HG02571 (cell line): ENCODE data around the gene UPF2.
A peak's percentile ranks its signal among the peaks of the same experiment; 100 is the strongest.
"Not testable (repeated sequence)": the region's sequence is repeated elsewhere in the genome, so short reads cannot be mapped to it uniquely, and the experiment has no call there.

Source experiments
- ATAC-seq: cut with Tn5 transposase; IDR thresholded peaks from one replicate; pipeline ENCODE4 v1.9.1; 2021; ENCODE audit warnings: mild to moderate bottlenecking, moderate library complexity; ENCODE audit not compliant: unreplicated experiment

Gene UPF2, protein sequence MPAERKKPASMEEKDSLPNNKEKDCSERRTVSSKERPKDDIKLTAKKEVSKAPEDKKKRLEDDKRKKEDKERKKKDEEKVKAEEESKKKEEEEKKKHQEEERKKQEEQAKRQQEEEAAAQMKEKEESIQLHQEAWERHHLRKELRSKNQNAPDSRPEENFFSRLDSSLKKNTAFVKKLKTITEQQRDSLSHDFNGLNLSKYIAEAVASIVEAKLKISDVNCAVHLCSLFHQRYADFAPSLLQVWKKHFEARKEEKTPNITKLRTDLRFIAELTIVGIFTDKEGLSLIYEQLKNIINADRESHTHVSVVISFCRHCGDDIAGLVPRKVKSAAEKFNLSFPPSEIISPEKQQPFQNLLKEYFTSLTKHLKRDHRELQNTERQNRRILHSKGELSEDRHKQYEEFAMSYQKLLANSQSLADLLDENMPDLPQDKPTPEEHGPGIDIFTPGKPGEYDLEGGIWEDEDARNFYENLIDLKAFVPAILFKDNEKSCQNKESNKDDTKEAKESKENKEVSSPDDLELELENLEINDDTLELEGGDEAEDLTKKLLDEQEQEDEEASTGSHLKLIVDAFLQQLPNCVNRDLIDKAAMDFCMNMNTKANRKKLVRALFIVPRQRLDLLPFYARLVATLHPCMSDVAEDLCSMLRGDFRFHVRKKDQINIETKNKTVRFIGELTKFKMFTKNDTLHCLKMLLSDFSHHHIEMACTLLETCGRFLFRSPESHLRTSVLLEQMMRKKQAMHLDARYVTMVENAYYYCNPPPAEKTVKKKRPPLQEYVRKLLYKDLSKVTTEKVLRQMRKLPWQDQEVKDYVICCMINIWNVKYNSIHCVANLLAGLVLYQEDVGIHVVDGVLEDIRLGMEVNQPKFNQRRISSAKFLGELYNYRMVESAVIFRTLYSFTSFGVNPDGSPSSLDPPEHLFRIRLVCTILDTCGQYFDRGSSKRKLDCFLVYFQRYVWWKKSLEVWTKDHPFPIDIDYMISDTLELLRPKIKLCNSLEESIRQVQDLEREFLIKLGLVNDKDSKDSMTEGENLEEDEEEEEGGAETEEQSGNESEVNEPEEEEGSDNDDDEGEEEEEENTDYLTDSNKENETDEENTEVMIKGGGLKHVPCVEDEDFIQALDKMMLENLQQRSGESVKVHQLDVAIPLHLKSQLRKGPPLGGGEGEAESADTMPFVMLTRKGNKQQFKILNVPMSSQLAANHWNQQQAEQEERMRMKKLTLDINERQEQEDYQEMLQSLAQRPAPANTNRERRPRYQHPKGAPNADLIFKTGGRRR

DNA sequence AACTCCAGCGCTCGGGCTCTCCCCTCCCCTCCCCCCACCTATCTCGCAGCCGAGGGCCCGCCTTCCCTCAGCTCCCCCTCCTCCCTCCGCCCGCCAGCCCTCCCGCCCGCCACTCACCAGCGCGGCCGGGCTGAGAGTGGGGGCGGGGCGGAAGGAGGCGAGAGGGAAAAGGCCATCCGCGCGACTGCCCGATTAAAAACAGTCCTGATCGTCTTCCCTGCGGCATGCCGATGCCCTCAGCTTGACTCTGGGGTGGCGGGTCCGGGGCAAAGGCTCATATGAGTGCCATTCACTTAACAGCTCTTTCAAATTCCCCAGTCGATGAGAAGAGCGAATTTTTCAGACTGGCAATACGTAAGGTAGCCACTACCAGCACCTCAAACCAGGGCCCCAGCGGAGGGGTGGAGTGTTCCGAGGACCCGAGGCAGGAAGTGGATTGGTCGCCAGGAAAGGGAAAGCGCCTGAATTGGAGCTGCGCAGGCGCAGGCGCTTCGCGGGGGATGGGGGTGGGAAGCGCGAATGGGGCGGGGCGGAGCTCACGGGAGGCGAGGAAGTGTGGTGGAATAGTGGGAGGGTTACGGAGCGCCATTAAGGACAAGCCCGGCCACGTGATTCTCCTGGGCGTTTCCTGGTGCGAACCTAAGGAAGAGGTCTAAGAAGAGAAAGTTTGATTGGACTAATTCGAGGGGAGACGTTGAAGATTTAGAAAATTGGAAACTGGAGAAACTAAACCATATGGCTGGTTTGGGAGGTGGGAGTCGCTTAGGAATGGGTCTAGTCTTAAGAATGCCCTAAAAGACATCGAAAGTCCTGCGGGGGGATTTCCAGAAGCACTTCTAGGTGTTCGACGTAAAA, at the start of gene UPF2:
Gene UPF2, minus strand, starts transcription at position 13 of the 855 bp plus-strand sequence. CDS start 7,386 bp downstream, outside the sequence.
- peak; percentile 55 for ATAC-seq

DNA sequence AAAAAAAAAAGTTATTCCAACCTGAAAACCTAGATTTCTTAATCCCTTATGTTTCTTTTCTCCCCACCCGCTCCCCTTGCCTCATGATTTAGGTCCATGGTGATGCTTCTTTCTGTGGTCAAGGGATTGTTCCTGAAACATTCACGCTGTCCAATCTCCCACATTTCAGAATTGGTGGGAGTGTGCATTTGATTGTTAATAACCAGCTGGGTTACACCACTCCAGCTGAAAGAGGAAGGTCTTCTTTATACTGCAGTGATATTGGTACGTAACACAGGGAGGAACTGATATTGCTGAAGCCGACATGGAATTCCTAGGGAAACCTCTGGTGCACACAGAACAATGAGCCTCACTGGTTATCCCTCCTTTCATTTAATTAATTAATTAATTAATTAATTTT, 48.8 kb upstream of the UPF2 start:
- no peak for ATAC-seq

DNA sequence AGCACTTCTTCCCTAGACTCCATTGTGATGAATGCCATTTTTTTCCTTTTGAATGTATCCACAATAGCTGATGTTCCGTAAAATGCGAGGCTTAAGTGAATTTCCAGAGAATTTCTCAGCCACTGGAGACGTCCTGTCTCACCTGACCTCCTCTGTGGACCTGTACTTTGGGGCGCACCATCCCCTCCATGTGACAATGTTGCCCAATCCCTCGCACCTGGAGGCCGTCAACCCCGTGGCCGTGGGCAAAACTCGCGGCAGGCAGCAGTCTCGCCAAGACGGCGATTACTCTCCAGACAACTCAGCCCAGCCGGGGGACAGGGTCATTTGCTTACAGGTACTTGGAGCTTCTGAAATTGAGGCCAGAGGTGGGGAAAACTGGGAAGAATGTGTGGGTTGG, 46.3 kb upstream of the UPF2 start:
- no peak for ATAC-seq

DNA sequence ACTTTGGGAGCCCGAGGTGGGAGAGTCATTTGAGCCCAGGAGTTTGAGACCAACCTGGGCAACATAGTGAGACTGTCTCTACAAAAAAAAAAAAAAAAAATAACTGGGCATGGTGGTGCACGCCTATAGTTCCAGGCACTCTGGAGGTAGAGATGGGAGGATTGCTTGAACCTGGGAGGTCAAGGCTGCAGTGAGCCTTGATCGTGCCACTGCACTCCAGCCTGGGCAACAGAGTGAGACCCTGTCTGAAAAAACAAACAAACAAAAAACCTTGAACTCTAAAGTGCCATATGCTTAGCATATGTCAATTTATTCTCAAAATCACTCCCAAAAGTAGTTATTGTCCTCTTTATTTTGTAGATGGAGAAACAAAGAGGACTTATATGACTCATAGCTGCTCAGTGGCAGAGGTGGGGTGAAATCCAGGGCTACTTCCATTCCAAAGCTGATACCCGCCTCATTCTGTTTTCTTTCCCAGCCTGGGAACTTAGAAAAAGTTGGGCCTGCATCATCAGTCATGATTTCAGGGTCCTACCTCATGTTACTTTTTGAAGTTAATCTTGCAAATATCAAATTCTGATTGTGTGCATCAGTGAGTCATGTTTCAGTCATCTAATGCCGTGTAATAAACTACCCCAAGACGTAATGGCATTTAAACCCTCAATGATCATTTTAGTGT, 39.4 kb upstream of the UPF2 start:
- no peak for ATAC-seq

DNA sequence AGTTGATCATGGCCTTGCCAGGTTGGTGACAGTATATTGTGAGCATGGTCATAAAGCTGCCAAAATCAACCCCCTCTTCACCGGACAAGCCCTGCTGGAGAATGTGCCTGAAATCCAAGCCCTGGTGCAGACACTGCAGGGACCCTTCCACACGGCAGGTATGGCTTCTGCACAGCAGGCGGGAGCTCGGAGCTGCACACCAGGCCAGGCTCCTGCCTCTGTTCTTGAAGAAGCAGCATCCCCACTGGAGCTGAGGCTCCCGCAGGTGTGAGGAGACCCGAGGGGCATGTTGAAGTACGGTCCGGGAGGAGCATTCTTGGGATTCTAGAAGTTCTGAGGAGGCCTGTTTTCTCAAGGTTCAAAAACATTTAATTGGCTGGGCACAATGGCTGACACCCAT, 38.9 kb upstream of the UPF2 start:
- no peak for ATAC-seq

DNA sequence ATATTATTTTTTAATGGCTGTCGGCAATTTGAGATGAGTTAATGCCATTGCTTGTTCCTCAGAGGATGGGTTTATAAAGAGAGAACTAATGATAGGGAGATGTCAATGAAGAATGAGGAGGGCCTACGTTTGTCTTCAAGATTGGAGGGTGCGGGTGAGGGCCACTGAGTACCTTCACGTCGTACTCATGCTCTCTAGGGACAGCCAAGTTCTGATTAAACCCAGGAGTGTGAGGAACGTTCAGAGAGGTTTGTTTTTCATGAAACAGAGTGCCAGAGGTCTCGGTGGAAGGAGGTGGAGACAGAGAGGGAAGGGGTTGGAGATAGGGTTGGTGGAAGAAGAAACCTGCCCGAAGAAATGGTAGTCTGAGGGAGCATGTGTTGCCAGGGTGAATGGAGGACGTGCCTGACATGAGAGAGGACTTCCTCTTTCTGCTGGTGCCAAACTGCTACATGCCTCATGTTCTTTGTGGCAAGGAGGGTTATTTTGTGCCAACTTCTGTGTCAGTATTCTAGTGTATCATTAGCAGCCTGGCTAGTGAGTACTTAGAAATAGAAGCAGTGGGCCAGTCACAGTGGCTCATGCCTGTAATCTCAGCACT, 35.1 kb upstream of the UPF2 start:
- no peak for ATAC-seq

DNA sequence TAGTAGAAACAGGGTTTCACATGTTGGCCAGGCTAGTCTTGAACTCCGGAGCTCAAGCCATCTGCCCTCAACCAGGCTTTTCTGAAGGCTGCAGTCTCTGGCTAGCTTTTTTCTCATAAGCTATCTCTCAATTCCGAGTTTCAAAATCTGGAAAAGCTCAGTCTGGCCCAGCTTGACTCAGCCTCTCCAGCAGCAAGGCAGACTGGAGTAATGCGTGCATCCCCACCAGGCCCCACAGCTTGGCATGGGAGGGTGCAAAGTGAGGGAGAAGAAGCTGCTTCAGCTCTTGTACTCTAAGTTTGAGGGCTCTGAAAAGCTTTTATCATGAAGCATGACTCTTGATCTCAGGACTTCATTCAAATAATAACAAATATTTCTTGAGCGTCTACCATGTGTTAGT, 30.9 kb upstream of the UPF2 start:
- ATAC-seq: no peak

DNA sequence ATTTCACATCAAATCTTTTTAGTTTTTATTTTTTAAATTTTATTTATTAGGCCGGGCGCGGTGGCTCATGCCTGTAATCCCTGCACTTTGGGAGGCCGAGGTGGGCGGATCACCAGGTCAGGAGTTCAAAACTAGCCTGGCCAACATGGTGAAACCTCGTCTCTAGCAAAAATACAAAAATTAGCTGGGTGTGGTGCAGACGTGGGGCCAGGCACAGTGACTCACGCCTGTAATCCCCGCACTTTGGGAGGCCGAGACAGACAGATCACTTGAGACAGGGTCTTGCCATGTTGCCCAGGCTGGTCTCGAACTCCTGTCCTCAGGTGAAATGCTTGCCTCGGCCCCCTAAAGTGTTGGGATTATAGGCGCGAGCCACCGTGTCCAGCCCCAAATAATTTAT, 28.8 kb upstream of the UPF2 start:
- not testable (repeated sequence) for ATAC-seq

DNA sequence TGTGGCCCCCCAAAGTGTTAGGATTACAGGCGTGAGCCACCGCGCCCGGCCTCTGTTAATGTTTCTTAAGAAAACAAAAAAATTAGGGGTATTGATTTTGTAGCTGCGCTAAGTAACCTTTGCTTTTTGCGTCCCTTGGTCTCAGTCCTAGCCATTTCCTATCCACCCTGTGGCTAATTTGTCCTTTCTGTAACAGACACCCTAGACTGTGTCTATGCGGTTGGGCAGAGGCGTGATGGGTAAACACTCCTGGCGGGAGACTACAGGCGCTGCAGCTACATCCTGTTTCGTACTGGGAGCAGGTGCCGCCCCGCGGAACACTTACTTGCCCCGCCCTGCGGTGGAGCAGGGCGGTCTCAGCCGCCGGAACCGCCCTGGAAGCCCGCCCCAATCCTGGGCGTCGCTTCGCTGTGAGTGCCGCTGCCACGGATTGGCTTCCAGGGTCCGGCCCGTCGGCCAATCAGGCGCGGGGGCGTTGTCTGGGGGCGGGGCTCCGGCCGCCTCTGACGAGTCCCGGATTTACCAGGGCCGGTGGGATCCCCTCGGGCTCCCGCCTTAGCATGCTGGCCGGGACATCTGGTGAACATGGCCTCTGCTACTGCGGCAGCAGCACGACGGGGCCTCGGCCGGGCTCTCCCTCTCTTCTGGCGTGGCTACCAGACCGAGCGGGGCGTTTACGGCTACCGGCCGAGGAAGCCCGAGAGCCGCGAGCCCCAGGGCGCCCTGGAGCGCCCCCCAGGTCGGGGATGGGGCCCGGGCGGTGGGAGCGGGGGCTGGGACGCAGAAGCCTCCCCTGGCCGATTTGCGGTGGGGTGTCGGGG, 26.1 kb upstream of the UPF2 start, which contains the start of gene DHTKD1:
Gene DHTKD1, plus strand, starts transcription at position 506 of the 821 bp plus-strand sequence. Its CDS starts 80 bp downstream, at position 586.
- ATAC-seq: peak; percentile 98

DNA sequence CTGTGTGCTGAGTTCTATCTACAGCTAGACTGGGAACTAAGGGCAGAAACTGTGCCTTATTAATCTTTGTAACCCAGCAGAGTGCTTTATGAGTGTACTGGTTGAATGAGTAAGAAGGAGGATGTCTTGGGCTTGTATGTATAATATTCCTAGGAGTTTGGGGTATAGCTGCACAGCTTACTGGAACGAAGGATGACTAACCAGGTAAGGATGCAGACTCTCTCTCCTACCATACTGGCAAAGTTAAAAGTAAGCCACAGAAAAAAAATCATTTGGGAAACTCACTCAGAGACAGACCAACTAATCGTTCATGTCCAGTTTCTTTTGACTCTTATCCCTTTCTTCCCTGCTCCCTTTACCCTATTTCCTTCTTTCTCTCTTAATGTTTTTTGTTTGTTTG, 24.7 kb upstream of the UPF2 start:
- no peak for ATAC-seq

DNA sequence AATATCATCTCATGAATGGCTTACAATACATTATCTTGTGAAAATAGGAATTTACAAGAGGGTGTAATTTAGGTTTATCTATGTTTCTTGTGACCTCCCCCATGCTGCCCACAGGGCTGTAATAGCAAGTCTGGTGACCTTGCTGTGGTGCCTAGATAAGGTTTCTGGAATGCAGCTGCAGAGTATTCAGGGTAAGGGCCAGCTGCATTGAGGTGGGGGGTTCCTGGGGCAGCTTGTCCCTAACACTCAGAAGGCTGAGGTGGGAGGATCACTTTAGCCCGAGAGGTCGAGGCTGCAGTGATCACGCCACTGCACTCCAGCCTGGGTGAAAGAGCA, 20.8 kb upstream of the UPF2 start:
- no peak for ATAC-seq

DNA sequence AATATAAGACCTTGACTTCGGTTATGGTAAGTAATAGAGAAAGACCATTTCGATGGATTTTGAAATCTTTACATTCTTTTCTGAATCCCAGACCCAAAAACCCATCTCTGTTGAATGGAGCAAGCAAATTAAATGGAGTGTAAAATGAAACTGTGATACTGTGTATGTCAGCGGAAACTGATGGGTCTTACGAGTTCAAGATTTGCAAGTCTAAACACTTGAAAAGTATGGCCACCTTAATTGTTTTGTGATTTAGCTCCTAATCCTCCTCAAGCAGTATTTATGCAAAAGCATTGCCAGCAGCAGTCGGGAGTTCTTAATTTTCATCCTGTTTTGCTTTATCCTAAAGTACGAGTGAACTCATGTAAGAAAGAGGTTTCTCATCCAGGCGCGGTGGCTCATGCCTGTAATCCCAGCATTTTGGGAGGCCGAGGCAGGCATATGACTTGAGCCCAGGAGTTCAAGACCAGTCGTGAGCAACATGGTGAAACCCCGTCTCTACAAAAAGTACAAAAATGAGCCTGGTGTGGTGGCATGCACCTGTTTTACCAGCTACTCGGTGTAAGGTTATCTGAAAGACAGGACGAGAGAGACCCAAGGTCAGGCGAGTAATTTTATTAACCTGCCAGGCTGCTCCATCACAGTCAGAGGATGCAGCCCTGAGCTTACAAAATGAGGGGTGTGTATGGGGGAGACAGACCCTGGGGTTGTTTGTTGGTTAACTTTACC, 20.3 kb upstream of the UPF2 start:
- no peak for ATAC-seq

DNA sequence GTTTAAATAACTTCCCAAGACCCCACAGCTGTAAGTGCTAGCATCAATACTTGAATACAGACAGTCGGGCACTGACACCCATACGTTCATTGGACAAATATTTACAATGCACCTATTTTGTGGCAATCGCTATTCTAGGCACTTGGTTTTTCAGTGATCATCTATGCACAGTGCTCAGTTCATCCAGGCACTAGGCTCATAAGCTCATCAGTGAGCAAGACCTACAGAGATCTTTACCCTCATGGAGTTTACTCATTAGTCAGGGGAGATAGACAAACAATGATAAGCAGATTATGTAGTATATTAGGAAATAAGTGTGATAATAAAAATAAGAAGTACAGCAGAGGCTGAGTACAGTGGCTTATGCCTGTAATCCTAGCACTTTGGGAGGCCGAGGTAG, 18.5 kb upstream of the UPF2 start:
- ATAC-seq: no peak

DNA sequence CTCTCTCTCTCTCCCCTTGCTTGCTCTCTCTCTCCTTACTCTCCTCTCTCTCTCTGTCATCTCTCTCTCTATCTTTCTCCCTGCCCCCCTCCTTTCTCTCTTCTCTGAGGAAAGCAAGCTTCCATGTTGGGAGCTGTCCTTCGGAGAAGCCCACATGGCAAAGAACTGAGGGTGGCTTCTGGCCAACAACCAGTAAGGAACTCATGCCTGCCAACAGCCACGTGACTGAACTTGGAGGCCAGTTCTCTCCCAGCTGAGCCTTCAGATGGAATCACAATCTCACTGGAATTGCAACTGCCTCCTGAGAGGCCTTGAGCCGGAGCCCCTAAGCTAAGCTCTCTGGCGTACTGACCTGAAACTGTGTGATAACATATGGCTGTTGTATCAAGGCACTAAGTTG, 14.1 kb upstream of the UPF2 start:
- no peak for ATAC-seq

DNA sequence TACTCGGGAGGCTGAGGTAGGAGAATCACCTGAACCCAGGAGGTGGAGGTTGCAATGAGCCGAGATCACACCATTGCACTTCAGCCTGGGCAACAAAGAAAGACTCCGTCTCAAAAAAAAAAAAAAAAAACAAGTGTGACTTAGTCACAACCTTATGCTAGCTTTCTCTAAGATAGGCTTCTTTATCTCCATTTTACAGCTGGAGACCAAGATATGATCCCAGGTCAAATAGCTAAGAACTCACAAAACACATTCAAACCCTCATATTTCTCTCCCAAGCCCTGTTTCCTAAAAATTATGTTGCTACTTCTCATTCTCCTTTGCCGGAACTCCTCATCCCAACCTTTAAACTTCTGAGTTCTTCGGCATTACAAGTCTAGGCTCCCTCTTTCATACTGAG, 13.1 kb upstream of the UPF2 start:
- ATAC-seq: no peak

DNA sequence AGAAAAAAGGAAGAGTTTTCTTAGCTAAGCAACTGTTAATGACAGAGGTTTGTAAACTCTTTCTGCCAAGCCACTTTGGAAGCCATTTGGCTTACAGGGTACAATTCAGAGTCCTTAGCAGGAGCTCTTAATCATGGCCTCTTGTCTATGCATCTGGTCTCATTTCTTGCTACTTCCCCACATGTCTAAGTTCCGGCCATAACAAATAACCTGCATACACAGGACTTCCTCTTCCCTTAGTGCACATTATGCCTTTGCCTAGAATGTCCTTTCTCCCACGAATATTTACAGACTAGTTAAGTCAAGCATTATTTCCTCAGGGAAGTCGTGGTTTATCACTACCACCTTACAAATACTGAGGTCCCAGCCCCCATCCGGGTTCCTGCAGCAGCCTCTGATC, 8.6 kb upstream of the UPF2 start:
- no peak for ATAC-seq

DNA sequence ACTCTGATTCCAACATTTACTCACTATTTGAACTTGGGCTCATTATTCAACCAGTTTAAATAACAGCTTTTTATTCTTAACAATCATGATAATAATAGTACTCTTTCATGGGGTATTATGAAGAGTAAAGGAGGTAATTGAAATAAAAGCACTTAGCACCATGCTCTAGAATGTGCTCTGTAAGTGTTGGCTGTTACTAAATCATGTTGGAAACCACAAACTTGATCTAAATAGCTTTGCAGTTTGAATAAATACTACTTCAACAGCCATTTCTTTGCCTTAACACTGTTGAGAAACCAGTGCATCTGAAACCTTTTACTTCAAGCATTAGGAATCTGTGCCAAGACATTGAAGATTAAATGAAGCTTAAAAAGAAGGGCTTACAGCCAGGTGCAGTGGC, 7.9 kb upstream of the UPF2 start:
- no peak for ATAC-seq

DNA sequence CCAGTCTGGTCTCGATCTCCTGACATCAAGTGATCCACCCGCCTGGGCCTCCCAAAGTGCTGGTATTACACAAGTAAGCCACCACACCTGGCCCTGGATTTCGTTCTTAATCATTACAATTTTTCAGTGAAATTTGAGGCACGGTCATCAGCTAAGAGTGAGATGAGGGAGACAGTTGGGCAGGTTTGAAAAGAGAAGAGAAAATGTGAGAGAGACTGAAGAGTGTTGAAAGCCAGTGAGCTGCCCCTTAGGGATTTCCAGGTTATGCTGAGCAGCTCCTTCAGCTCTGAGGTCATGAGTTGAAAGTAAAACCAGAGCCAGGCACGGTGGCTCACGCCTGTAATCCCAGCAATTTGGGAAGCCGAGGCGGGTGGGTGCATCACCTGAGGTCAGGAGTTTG, 5.9 kb upstream of the UPF2 start:
- ATAC-seq: no peak
